ENCODE data around the gene SCN4B. TPM values are rescaled to one million over a fixed set of nuclear protein-coding genes. Genes with fewer than 3 reads are reported as not detected.

The SCN4B gene
- total RNA-seq, 4 donors from 2014 or later: 1.8 to 7.3 (median 2.5) TPM

GRCh38 chr11:118106789-118107335 lies 45.8 kb downstream of the SCN4B start:
- Histone ChIP-seq H3K27me3 (no peaks in the 10 kb centered on the region), H3K27ac (no peak overlapping the region), H3K4me3 (no peak overlapping the region), H3K4me1 (no peaks in the 10 kb centered on the region), H3K36me3 (no peaks in the 10 kb centered on the region), H3K9me3 (no peaks in the 10 kb centered on the region)
- no peak for DNase-seq
- TF ChIP-seq POLR2A (IDR thresholded peaks at IDR 0.05) (no peak), CTCF (IDR thresholded peaks at IDR 0.05) (no peak)
- intact Hi-C loops (cut with DNase I; ENCODE audit: low total_unique reads): no loop called here

- H3K9me3 ChIP-seq: no peaks in the 10 kb centered on the region
- H3K4me1 ChIP-seq: no peaks in the 10 kb centered on the region
- H3K27ac ChIP-seq: no peak overlapping the region
- no peak for TF ChIP-seq CTCF (IDR thresholded peaks at IDR 0.05)
- H3K27me3 ChIP-seq: no peaks in the 10 kb centered on the region
- DNase-seq: no peak
- no peak overlapping the region for H3K4me3 ChIP-seq
- intact Hi-C loops (cut with DNase I; ENCODE audit: low total_unique reads): no loop called here
- no peaks in the 10 kb centered on the region for H3K36me3 ChIP-seq
Measured at GRCh38 chr11:118105657-118106305, 46.8 kb downstream of the SCN4B start.

- no peak for DNase-seq
- no peaks in the 10 kb centered on the region for H3K9me3 ChIP-seq
- no peak overlapping the region for H3K4me3 ChIP-seq
- no peaks in the 10 kb centered on the region for H3K27me3 ChIP-seq
- H3K27ac ChIP-seq: no peak overlapping the region
- intact Hi-C loops (cut with DNase I; ENCODE audit: low total_unique reads): no loop called here
- no peaks in the 10 kb centered on the region for H3K4me1 ChIP-seq
- no peaks in the 10 kb centered on the region for H3K36me3 ChIP-seq
- no peak for TF ChIP-seq CTCF (IDR thresholded peaks at IDR 0.05)
- no peak for TF ChIP-seq POLR2A (IDR thresholded peaks at IDR 0.05)
Measured at GRCh38 chr11:118104491-118104890, 48.1 kb downstream of the SCN4B start.

DNA sequence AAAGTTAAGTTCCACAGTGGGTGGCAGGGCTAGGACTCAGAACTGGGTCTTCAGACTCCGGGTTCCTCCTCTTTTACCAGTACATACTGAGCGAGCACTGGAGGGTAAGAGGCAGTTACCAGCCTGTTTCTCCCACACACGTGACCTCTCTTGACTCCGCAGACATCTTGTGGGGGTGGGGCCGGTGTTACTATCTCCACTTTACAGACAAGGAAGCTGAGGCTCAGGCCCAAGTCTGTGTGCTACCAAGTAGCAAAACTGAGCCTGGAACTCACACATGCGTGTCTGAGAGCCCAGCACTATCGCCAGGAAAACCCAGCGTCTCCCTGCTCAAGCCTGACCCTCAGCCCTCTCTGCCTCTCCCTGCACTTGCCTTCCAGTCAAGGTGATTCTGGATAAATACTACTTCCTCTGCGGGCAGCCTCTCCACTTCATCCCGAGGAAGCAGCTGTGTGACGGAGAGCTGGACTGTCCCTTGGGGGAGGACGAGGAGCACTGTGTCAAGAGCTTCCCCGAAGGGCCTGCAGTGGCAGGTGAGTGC lies 49.8 kb downstream of the SCN4B start:
- H3K27ac ChIP-seq: no peak overlapping the region
- no peak for DNase-seq
- H3K9me3 ChIP-seq: no peaks in the 10 kb centered on the region
- H3K4me3 ChIP-seq: no peak overlapping the region
- no peak for TF ChIP-seq CTCF (IDR thresholded peaks at IDR 0.05)
- no peaks in the 10 kb centered on the region for H3K36me3 ChIP-seq
- no peaks in the 10 kb centered on the region for H3K27me3 ChIP-seq
- intact Hi-C loops (cut with DNase I; ENCODE audit: low total_unique reads): no loop called here
- no peaks in the 10 kb centered on the region for H3K4me1 ChIP-seq

DNA sequence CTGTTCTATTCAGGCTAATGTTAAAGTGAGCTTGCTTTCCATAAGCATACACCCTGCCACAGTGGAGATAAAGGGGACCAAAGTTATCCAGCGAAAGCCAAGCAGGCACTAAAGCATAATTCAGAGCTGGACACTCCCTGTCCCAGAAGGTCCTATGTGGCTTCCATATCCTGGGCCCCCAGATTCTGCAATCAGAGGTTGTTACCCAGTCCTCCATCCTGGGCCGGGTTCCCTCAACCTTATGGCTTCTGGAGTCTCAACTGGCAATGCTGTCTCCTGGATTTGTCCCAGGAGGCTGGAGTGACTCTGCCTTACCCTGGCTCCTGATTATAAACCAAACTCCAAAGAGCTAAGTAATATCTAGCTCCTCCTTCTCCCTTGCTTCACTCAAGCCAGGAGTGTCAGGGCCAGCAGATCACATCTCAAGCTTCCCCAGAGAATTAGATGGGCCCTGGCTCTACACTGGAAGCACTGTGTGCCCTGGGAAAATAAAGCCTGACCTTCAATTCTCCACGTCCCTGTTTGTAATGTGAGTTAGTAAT lies 51.9 kb downstream of the SCN4B start:
- TF ChIP-seq POLR2A (IDR thresholded peaks at IDR 0.05): no peak
- no peak for TF ChIP-seq CTCF (IDR thresholded peaks at IDR 0.05)
- H3K4me1 ChIP-seq: no peaks in the 10 kb centered on the region
- no peak for DNase-seq
- no peak overlapping the region for H3K27ac ChIP-seq
- H3K27me3 ChIP-seq: no peaks in the 10 kb centered on the region
- H3K9me3 ChIP-seq: no peaks in the 10 kb centered on the region
- intact Hi-C loops (cut with DNase I; ENCODE audit: low total_unique reads): no loop called here
- no peaks in the 10 kb centered on the region for H3K36me3 ChIP-seq
- no peak overlapping the region for H3K4me3 ChIP-seq
